Measurements from ENCODE around the gene COMMD3.

COMMD3 gene

DNA sequence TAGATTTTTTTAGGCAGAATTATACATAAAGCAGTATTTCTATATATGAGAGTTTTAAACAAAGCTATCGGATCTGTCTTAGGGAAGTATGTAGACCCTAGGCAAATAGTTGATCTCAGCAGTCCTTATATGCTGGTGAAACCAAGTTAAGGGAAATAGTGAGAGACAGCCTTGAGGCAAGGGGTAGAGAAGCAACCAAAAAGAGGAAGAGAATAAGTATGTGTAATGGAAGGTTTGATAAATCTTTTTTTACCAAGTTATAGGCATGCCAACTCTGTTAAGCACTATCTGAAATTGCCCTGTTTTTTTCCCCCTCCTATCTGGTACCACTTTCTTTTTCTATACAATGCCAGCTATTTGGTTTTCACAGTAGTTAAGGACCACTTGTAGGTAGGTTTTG, 49.0 kb downstream of the COMMD3 start:
- H3K4me3 ChIP-seq (replicated peaks; ENCODE audit: low read depth, low read length): no peak overlapping the region
- DNase-seq (ENCODE audit: extremely low read depth, low read depth): no peak
- TF ChIP-seq, protein P1, sequence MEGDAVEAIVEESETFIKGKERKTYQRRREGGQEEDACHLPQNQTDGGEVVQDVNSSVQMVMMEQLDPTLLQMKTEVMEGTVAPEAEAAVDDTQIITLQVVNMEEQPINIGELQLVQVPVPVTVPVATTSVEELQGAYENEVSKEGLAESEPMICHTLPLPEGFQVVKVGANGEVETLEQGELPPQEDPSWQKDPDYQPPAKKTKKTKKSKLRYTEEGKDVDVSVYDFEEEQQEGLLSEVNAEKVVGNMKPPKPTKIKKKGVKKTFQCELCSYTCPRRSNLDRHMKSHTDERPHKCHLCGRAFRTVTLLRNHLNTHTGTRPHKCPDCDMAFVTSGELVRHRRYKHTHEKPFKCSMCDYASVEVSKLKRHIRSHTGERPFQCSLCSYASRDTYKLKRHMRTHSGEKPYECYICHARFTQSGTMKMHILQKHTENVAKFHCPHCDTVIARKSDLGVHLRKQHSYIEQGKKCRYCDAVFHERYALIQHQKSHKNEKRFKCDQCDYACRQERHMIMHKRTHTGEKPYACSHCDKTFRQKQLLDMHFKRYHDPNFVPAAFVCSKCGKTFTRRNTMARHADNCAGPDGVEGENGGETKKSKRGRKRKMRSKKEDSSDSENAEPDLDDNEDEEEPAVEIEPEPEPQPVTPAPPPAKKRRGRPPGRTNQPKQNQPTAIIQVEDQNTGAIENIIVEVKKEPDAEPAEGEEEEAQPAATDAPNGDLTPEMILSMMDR (IDR thresholded peaks at IDR 0.05; ENCODE audit: low read depth, low read length, missing control alignments): no peak

DNA sequence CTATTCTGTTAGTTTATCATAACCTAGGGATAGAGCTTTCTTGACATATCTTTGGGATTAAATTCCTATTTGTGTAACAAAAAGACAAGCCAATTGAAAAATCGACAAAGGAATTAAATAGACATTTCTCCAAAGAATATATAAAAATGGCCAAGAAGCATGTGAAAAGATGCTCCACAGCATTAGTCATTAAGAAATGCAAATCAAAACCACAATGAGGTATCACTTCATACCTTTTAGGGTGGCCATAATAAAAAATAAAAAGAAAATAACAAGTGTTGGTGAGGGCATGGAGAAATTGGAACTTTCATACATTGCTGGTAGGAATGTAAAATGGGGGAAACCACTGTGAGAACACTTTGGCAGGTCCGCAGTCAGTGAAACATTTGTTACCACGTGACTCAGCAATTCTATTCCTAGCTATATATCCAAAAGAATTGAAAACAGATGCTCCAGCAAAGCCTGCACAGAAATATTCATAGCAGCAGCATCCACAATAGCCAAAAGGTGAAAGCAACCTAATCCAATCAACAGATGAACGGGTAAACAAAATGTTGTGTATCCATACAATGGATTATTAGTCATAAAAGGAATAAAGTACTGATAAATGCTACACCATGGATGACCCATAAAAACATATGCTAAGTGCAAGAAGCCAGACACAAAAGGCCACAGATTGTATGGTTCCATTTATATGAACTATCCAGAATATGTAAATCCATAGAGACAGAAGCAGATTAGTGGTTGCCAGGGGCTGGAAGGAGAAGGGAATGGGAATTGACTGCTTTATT, 49.7 kb downstream of the COMMD3 start:
- DNase-seq (ENCODE audit: extremely low read depth, low read depth): peak; percentile 26
- TF ChIP-seq, protein P1 (IDR thresholded peaks at IDR 0.05; ENCODE audit: low read depth, low read length, missing control alignments): no peak
- no peak overlapping the region for H3K4me3 ChIP-seq (replicated peaks; ENCODE audit: low read depth, low read length)

DNA sequence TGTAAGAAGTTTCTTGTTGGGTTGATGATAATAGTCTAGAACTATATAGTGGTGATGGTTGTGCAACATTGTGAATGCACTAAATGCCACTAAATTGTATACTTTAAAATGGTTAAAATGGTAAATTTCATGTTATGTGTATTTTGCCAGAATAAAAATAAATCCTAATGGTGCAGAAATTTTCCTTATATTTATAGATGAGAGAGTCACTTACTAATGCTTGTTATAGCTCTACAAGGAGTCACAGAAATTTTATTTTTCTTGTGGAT, 50.2 kb downstream of the COMMD3 start:
- TF ChIP-seq, protein P1 (IDR thresholded peaks at IDR 0.05; ENCODE audit: low read depth, low read length, missing control alignments): no peak
- H3K4me3 ChIP-seq (replicated peaks; ENCODE audit: low read depth, low read length): no peak overlapping the region
- DNase-seq (ENCODE audit: extremely low read depth, low read depth): no peak

DNA sequence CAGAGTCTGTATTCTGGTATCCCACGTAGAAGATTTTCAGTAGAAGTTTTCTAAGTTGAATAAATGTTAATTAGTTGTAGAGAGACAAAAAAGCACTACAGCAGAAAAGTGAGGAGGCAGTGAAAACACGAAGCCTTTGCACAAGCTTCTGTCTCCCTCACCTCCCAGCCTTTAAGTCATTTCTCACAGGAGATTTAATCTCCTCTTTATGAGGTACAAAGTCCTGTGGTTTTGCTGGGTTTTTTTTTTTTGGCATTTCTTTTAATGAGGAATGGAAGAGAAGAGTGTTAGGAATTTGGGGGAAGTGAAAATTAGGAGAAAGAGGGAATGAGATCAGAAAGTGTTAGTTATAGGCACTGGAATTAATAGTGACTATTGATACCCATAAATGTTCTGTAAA, 50.6 kb downstream of the COMMD3 start:
- DNase-seq (ENCODE audit: extremely low read depth, low read depth): no peak
- H3K4me3 ChIP-seq (replicated peaks; ENCODE audit: low read depth, low read length): no peak overlapping the region
- TF ChIP-seq, protein P1 (IDR thresholded peaks at IDR 0.05; ENCODE audit: low read depth, low read length, missing control alignments): no peak

DNA sequence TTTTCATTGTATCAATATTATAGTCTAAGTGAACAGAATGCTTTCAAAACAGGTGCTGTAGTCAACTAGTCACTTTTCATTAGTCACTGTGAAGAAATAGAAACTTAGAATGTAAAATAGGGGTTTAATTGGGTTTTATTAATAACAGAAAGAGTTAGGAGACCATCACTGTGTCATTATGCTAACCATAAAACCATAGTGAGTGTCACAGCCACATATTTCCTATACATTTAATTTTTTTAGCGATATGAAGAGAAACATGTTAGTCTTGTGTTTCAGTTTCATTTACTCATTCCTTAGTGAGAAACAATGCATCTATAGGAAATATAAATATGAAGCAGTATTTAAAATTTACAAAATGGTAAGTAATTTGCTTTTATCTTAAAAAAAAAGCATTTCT, 51.3 kb downstream of the COMMD3 start:
- no peak overlapping the region for H3K4me3 ChIP-seq (replicated peaks; ENCODE audit: low read depth, low read length)
- TF ChIP-seq, protein P1 (IDR thresholded peaks at IDR 0.05; ENCODE audit: low read depth, low read length, missing control alignments): no peak
- DNase-seq (ENCODE audit: extremely low read depth, low read depth): no peak

DNA sequence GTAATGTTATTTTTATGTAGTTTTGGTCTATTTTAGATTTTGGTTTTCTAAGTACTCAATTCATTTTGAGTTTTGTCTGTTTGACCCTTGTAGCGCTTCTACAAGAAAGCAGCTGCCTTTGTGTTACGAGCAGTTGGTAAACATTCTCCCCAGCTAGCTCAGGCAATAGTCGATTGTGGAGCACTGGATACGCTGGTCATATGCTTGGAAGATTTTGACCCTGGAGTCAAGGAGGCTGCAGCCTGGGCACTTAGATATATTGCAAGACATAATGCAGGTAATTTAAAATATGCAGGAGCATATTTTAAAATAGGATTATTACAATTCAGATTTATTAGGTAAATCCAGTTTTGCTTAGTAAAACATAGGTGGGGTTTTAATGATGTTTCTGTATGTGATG, 52.2 kb downstream of the COMMD3 start:
- H3K4me3 ChIP-seq (replicated peaks; ENCODE audit: low read depth, low read length): no peak overlapping the region
- no peak for DNase-seq (ENCODE audit: extremely low read depth, low read depth)
- TF ChIP-seq, protein P1 (IDR thresholded peaks at IDR 0.05; ENCODE audit: low read depth, low read length, missing control alignments): no peak

DNA sequence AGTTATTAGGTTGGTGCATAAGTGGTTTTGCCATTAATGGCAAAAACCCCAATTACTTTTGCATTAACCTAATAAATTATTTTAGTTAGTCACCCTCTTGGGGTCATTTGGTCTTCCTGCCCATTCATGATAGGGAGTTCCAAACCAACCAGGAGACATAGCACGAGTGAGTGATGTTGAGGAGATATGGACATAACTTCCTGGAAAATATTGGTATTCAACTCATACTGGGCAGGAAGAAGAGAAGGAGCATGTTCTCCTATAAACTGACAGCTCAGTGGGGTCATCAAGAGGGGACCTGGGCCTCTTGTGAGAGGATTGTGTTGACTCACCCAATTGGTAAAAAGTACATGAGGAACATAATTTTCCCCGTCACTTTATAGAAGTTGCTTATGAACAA, 52.8 kb downstream of the COMMD3 start:
- DNase-seq (ENCODE audit: extremely low read depth, low read depth): no peak
- H3K4me3 ChIP-seq (replicated peaks; ENCODE audit: low read depth, low read length): no peak overlapping the region
- TF ChIP-seq, protein P1 (IDR thresholded peaks at IDR 0.05; ENCODE audit: low read depth, low read length, missing control alignments): no peak

All from HFF-Myc (cell line).